C4-2B (cell line): ENCODE measurements around the gene MBTPS2.

Experiments used
- ZFX ChIP-seq: fragments of 450-650 bp; IDR thresholded peaks from 2 replicates; pipeline ENCODE4 v1.6.1; 2017
- TF ChIP-seq, protein P1 (sequence below): fragments of 450-650 bp; conservative IDR thresholded peaks from 2 replicates; pipeline ENCODE4 v1.5.1; 2017; ENCODE audit warnings: mild to moderate bottlenecking

GRCh38 chrX:21837056-21837455 is 2.4 kb upstream of the MBTPS2 start:
- TF ChIP-seq, protein P1, sequence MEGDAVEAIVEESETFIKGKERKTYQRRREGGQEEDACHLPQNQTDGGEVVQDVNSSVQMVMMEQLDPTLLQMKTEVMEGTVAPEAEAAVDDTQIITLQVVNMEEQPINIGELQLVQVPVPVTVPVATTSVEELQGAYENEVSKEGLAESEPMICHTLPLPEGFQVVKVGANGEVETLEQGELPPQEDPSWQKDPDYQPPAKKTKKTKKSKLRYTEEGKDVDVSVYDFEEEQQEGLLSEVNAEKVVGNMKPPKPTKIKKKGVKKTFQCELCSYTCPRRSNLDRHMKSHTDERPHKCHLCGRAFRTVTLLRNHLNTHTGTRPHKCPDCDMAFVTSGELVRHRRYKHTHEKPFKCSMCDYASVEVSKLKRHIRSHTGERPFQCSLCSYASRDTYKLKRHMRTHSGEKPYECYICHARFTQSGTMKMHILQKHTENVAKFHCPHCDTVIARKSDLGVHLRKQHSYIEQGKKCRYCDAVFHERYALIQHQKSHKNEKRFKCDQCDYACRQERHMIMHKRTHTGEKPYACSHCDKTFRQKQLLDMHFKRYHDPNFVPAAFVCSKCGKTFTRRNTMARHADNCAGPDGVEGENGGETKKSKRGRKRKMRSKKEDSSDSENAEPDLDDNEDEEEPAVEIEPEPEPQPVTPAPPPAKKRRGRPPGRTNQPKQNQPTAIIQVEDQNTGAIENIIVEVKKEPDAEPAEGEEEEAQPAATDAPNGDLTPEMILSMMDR, result no peak
- no peak for TF ChIP-seq ZFX
